NT2/D1 (cell line): ENCODE data around the gene TBX5.

Experiments
- SUZ12 ChIP-seq: IDR thresholded peaks from 2 replicates; pipeline ENCODE4 v1.6.1; 2011; ENCODE audit not compliant: insufficient read length, insufficient read depth; ENCODE audit errors: extremely low read depth
- YY1 ChIP-seq: IDR thresholded peaks from 2 replicates; pipeline ENCODE4 v1.6.1; 2011; ENCODE audit not compliant: insufficient read length, insufficient read depth
- ZNF274 ChIP-seq: IDR thresholded peaks from 2 replicates; pipeline ENCODE4 v1.6.1; 2011; ENCODE audit warnings: mild to moderate bottlenecking, low read depth, low read length

DNA sequence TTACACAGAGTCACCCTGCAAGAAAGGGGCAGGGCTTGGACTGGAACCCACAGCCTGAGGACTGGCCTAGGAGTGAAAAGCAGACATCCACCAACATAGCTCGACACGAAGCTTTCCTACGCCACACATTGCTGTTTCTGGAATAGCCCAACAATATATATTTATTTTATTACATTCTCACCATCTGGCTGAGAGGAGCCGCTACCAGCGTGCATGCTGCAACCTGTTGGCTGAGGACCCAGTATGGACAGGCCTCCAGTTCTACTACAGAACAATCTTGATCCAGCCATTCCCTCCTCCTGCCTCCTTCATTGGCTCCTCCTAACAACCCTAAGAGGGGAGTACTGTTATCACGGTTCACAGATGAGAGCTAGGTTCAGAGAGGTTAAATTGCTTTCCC, 35.6 kb upstream of the TBX5 start:
- no peak for TF ChIP-seq ZNF274
- no peak for TF ChIP-seq YY1
- no peak for TF ChIP-seq SUZ12
